Stimulated activated CD4-positive, alpha-beta T cell treated with anti-CD3 and anti-CD28 coated beads, Interleukin-15, amount 100 ng/mL, for 48 hours (primary cell): ENCODE results near the gene STARD13.
"Not testable (repeated sequence)": the region's sequence is repeated elsewhere in the genome, so short reads cannot be mapped to it uniquely, and the experiment has no call there.

Source experiments
- DNase-seq, 2 donors: peaks; one replicate each; pipeline ENCODE4 v3.0.0-alpha.2; 2020; ENCODE audit warnings: low read depth in 2 of 2

STARD13 gene

DNA sequence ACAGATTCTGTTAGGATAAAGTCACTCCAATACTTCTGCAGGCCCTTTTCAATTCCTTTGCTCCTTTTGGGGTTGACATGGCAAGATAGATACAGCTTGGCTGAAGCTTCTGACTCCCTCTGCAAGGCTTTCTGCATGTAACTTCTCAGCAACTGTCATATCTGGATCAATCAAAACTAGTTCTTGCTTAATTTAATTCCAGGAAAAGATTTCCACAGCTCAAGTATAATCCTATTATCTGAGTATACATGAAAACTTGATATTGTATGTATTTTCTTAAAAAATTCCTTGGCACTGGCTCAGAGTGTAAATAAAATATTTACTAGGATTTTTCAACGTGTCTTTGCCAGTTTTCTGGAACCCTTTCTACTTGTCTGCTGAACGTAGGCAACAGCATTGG is 109.6 kb downstream of the STARD13 start:
- no peak for DNase-seq

DNA sequence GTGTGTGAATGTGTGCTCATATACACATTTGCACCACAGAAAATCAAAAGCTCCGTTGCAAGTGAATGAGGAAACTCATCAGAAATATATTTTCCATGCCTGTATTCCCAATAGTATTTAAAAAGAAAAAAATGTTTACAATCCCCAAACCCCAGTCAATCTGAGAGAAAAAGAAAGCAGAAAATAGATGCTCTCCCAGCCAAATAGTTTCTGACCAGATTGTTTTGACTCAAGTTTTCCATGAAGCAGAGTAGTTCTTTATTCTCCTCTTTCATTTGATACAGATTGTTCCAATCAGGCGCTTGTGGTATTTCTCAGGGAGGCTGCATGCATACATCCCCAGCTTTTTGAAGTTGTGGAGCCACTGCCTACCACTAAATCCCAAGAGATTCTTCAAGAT is 110.6 kb downstream of the STARD13 start:
- no peak for DNase-seq

DNA sequence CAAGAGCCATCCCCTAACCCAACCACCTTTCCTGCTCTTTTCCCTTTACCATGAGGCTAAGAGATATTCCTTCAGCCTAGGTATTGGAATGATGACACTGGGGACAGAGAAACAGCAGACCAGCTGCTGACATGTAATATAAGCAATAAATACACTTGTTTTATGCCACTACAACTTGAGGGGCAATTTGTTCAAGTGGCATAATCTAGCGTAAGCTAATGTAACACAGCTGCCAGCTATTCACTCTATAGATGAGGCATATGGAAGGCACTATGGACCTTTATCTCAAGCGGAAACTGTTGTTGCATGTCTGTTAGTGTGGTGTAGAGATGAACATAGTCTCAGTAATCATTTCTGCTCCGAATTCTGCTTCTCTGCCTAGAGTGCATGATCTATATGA is 111.1 kb downstream of the STARD13 start:
- DNase-seq = no peak

DNA sequence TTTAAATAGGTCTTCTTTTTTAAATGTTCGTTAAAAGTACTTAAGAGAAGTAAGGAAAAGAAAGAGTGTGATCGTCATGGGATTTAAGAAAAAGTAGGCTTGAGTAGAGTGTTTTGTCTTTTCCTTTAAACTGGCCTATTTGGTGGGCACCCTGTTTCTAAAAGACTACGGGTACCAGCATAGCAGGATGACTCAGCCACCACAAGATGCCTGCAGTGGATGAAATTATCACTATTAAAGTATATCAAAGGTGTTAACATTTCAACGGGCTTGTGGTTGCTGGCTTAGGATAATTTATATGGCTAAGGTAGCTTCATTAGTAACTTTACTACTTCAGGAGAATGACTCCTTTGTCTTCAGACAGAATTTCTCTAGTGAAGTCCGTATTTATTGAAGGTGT is 112.6 kb downstream of the STARD13 start:
- no peak for DNase-seq

DNA sequence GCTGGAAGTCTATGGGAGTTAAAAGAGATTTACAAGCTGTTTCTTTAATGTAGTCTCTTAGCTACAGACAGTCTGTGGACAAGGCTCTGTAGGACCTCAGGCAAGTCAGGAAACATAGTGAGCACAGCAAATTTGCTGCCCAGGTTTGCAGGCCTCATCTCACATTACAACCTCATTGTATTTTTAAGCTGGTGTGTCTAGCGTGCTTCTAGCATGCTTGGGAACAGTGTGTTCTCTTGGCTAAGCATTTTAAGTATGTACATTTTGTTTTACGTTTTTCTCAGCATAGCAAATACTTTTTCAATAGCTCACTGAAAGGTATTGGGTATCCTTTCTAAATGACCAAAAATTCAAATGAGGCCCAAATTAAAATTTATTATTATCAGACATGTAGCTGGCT is 113.2 kb downstream of the STARD13 start:
- no peak for DNase-seq

DNA sequence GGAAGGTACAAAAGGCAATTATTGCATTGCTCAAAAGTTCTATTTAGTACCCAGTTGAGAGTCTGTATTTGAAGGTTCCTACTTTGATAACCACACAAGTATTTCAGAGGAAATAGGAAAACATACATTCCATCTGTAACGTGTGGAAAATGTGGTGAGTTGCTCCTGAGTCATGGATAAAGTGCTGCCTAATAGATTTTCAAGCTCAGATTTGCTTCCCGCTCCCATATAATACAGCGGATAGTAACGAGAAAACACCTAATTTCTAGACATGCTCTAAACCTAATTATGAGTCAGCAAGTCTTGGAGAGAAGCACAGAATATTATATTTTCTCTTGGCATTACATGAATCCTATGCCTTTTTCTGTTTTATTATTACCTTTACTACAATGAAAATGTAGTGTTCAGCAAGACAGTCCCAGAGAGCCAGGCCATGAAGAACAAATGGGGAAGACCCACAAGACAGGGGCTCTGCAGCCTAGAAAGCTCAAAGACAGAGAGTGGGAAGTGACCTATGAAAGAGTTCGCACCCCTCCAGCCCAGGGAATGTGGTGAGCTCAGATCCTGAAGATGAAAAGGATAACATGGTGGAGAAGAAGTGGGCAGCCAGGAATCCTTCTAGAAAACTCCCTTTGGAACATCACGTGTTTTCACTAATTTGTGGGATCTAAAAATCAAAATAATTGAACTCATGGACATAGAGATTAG is 116.1 kb downstream of the STARD13 start:
- DNase-seq = no peak

DNA sequence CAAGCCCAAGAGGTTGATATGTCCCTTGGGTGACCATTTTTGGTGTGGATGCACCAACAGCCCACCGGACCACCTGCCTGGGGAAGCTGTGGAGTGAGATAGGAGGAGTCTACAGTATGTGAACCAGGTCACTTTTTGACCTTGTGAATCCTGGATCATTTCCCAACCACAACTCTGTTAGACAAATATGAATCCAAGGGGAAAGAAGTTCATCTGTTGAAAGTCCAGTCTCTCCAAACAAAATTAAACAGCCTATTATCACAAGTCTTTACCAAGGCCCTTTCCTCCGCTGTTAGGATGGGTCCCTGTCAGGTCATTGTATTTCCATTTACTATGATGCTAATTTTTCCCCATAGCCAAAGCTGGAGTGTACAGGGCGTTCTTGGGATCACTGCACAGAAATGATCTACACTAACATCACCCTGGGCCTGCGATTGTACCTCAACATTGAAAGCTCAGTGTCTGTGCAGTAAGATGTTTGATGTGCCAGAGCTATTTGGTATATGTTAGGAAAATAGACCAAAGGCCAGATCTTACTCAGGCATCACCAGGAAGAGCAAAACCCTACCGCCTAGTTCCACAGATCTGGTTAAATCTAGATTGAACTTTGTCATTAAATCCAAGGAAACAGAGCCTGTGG is 117.1 kb downstream of the STARD13 start:
- DNase-seq = no peak

DNA sequence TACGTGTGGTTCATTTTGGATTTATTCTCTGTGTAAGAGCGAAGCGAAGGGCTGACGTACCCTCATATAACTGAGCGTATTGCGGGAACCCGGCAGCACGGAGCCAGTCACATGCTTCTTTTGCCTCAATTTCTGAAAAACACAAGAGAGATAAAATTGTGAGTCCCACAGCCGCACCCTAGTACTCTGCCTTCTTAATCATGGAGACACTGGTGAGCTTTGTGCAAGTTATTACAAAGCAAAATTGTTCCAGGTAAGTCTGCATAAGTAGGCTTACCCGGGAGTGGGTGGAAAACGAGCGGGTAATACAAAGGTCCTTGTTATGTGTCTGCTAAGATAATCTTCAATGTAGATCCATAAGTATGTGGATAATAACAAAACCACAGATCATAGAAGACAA is 118.1 kb downstream of the STARD13 start:
- no peak for DNase-seq

DNA sequence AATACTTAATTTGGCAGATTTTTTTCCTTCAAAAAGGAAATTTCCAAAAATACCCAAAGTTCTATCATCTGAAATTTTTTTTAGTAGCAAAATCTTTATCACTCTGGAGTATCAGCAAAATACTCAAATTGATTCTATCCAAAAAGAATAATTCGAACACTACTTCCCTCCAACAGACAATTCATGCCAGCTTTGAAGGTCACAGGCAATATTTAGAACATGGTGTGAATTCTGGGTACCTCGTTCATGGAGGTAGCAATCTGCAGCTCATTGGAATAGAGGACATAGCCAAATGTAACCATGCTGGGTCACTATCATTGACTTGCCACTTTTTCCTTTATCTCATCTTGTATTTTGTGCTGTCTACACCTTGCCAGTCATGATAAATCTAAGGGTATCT is 119.8 kb downstream of the STARD13 start:
- no peak for DNase-seq

DNA sequence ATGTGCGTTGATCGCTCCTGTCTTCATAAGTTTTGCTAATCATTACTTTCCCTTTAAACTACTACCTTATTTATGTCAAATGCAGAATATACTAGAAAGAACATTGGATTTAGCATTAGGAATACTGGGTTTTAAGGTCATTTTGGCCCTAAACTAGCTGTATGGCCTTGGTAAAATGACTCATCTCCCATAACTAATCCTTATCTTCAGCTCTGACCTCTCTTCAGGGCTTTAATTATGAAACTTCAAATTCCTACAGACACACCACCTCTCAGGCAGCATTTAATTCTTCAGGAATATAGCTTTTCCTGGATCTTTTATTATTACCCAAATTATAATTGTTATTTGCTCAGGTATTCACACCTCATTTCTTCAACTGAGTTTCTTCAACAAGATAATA is 121.2 kb downstream of the STARD13 start:
- no peak for DNase-seq

DNA sequence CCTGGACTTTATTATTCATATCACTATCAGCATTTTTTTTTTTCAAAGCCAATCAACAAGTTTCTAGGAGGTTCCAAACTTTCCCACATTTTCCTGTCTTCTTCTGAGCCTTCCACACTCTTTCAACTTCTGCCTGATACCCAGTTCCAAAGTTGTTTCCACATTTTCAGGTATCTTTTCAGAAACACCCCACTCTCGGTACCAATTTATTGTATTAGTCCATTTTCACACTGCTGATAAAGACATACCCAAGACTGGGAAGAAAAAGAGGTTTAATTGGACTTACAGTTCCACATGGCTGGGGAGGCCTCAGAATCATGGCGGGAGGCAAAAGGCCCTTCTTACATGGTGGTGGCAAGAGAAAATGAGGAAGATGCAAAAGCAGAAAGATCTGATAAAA is 122.8 kb downstream of the STARD13 start:
- not testable (repeated sequence) for DNase-seq

DNA sequence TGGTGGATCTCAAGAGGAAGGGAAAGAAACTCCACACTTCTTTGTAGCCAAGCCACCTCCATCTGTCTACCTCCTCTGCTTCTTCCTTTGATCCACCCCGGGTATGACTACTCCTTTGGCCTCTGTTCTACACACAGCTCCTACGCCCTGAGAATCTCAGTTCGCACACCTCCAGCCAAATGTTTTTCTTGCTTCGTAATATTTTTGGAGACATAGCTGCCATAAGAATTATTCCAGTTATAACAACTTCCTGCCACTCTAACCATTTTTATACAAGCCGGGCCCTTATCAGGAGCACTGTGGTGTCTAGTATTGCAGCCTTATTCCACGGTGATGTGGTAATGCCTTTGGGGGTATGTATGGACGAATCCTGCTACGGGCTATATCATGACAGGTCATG is 126.7 kb downstream of the STARD13 start:
- no peak for DNase-seq

DNA sequence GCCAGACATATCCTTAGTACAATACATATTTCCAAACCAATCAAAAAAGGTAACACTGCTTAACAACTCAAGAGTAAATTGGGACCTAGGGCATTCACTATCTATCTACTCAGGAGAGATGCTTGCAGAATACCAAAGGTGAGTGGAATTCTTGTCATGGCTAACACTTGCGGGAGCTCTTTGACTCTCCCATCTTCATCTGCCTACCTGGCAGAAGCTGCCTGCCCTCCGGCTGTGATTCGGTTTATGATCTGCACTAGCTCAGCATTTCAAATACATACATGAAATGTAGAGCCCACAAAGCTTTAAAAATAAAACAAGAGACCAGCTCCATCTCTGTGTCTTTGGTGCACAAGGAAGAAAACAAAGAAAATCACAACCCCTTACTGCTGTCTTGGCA is 127.3 kb downstream of the STARD13 start:
- DNase-seq = no peak

DNA sequence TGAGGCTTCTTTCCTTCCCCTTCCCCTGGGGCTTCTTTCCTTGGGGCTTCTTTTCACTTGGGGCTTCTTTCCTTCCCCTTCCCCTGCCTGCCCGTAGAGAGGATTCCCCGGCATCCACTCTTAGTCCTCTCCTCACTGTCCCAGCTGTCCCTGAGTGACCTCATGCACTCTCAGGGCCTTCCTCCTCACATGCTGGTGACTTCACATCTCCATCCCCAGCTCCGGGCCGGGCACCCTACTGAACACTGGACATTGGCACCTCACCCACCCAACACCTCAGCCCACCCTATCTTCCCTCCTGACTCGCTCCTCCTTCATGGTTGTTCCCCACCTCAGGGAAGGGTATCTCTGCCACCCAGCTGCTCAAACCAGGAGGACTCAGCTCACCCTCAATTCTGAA is 130.6 kb downstream of the STARD13 start:
- no peak for DNase-seq

DNA sequence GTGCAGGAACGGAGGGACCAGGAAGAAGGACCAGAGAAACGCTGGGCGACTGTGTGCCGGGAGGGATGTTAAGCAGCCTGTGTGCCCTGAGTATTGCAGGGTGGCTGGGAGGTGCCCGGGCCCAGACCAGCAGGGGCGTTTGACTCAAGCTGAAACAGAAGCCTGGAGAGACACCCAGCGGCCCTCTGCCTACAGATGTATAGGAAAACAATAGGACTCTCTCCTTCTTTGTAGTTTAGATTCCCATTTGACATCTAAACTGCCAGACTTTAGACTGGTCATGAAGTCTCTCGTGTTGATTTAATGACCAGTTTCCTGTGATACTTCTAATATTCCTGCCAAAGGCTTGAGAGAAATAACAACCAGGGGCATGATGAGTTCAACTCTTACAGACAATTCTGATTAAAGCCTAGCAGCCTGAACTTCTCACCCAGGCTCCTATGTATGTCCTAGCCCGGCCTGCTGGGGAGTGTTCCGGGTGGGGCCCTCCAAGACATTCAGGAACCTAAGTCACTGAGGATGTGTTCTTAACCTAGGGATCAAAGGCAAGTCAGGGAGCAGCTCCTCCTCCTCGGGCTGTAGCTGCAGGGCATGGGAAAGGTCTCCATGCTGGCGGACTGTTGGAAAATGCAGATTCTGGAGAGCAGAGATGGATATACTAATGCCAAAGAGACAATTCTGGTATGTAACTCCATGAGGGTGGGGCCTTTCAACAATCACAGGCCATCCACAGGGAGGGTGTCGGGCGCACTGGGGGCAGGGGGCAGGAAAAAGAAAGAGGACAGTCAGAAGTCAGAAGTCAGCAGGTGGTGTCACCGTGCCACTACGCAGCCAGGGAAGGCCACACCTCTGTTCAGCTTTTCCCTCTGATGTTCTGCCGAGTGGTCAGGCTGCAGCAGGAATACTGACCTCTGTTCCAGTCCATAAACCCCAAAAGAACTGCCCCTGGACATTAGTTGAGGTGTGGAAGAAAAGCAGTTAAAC is 131.8 kb downstream of the STARD13 start:
- no peak for DNase-seq

DNA sequence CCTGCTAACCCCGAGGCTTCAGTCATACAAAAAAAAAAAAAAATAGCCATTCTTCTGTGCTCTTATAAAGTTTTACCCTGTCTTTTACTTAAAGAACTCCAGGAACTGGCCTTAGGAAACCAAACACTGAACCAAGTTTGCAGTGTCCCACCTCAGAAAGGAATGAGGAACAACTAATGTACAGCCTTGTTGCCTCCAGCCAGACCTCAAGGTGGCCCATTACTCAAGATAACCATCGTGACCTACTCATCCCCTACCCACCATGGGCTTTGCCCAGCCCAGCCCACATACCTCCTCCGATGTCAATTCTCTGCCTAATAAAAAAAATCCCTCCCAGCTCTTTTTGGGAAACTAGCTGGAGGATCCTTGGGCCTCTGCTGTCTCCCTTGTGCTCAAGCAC is 133.2 kb downstream of the STARD13 start:
- DNase-seq = no peak

DNA sequence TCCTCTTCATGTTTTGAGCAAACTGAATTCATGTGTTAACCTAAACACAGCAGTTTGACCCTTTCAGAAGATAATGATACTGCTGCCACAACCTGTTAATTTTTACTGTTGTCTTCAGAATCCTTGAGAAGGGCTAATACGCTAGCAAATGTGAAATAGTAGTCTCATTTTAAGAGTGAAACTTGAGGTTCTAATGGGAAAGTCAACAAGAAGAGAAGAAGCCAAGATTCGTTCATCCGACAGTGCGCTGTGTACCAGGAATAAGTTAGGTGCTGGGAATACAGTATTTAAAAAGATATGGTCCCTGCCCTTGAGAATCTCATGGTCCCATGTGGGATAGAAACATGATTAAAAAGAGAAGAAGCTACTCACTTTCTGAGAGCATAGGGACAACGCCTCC is 134.9 kb downstream of the STARD13 start:
- no peak for DNase-seq

DNA sequence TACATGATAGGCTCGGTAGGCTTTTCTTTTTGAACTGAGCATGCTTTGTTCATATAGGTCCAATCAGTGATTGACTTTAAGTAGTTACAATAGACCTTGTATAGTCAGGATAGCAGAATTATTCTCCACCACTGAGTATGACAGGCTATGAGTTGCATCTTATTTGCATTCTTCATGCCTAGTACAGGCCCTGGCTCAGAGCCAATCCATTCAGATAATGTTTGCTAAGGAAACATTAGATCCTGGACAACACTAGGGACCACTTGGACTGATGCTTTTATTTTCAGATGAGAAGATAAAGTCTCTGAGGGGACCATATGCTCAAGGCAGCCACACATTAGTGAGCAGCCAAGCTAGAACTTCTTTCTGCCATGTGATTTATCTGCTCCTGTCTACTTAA is 135.4 kb downstream of the STARD13 start:
- DNase-seq = no peak

DNA sequence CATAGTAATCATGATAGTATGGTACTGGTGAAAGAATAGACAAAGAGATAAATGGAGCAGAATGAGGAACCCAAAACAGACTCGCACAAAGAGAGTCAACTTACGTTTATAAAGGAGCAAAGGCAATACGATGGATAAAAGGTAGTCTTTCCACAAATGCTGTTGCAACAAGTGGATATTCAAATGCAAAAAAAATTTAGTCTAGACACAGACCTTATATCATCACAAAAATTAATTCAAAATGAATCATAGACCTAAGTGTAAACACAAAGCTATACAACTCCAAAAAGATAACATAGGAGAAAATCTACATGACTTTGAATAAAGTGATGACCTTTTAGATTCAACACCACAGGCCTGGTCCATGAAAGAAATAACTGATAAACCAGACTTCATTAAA is 137.7 kb downstream of the STARD13 start:
- DNase-seq = no peak

DNA sequence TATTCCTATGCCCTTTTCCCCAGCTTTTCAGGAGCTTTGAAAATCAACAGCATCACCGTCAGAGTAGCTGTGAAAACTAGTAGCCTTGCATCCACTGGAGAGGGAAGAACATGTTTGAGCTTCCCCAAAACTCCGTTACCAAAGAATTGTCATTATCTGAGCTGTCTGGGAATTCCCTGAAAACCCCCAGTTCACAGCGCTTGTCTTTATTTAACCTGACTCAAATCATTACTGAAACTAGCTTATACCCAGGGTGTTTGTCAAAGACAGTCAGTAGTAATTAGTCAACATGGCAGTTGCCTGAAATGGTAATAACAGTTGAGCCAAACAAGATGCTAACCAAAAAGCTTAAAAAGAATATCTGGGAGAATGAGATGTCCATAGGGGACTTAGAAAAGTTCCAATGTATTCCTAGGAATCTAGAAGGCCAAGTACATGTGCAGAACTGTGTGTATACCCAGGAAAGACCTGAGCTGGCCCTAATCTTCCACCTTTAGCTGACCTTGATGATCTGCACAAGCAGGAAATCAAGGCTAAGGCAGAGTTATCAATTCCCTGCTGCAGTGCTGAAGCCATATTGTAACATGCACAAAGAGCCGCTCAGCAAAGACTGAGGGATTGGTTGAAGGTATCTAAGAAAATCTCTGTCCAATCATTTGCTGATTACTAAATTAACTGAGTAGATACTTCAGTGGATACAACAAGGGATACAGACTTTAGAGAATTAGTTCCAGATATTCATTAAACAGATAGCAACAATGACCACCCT is 138.5 kb downstream of the STARD13 start:
- no peak for DNase-seq

DNA sequence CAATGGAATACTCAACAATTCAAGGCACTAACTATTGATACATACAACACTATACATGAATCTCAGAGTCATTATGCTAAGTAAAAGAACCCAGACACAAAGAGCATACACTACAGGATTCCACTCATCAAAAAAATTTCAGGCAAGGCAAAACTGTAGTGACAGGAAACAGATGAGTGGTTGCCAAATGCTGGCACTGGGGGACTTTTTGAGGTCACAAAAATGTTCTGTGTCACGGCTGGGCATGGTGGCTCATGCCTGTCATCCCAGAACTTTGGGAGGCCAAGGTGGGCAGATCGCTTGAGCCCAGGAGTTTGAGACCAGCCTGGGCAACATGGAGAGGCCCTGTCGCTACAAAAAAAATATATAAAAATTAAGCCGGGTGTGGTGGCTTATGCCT is 139.9 kb downstream of the STARD13 start:
- DNase-seq = no peak

DNA sequence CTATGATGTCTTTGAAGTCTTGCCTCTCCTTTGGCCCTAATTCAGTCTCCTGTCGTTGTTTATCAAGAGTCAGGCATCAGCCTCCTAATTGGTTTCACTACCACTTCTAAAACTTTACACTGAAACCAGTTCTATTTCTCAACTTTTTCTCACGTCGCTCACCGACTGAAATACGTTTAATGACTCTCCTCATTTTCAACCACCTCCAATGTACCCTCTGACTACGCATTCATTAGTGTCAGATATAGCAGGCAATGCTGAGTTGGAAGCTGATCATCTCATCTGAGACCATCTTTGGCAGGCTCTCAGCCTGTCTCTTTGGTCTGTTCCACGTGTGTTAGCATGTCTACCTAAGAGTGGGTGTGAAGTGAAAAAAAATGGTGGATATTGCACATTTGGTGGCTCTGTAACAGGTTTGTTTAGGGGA is 141.2 kb downstream of the STARD13 start:
- DNase-seq = no peak
